Parathyroid adenoma (tissue), 2 donors: Measurements from ENCODE around the gene LLGL2.

Experiments
- H2AFZ ChIP-seq: fragments of 300-600 bp; sonication (generic); one replicate; pipeline ENCODE4 v1.7.0; 2017; ENCODE audit warnings: antibody characterized with exemption, mild to moderate bottlenecking
- H3K27ac ChIP-seq: fragments of 300-600 bp; sonication (generic); one replicate; pipeline ENCODE4 v1.7.0; 2017
- H3K27me3 ChIP-seq: fragments of 300-600 bp; sonication (generic); one replicate; pipeline ENCODE4 v1.7.0; 2017; ENCODE audit warnings: low read length; ENCODE audit not compliant: control insufficient read depth, insufficient read depth
- H3K36me3 ChIP-seq: fragments of 300-600 bp; sonication (generic); one replicate; pipeline ENCODE4 v1.7.0; 2017; ENCODE audit warnings: low read length; ENCODE audit not compliant: control insufficient read depth, insufficient read depth
- H3K4me1 ChIP-seq: fragments of 300-600 bp; sonication (generic); one replicate; pipeline ENCODE4 v1.7.0; 2017; ENCODE audit warnings: control low read depth
- H3K4me2 ChIP-seq: fragments of 300-600 bp; sonication (generic); one replicate; pipeline ENCODE4 v1.7.0; 2017; ENCODE audit warnings: low read length
- H3K4me3 ChIP-seq: fragments of 300-600 bp; sonication (generic); one replicate; pipeline ENCODE4 v1.7.0; 2017; ENCODE audit warnings: low read depth, low read length
- H3K79me2 ChIP-seq: fragments of 300-600 bp; sonication (generic); one replicate; pipeline ENCODE4 v1.7.0; 2017; ENCODE audit warnings: control low read depth
- H3K9ac ChIP-seq: fragments of 300-600 bp; sonication (generic); one replicate; pipeline ENCODE4 v1.7.0; 2017; ENCODE audit warnings: mild to moderate bottlenecking
- H3K9me3 ChIP-seq: fragments of 300-600 bp; sonication (generic); one replicate; pipeline ENCODE4 v1.7.0; 2017; ENCODE audit warnings: low read length; ENCODE audit not compliant: control insufficient read depth
- TF ChIP-seq, protein P1 (sequence below): fragments of 300-600 bp; sonication (generic); IDR thresholded peaks from one replicate; pipeline ENCODE4 v1.7.0; 2017; ENCODE audit warnings: antibody characterized with exemption, mild to moderate bottlenecking
- donor health status: primary hyperparathyroidism.

LLGL2 gene

DNA sequence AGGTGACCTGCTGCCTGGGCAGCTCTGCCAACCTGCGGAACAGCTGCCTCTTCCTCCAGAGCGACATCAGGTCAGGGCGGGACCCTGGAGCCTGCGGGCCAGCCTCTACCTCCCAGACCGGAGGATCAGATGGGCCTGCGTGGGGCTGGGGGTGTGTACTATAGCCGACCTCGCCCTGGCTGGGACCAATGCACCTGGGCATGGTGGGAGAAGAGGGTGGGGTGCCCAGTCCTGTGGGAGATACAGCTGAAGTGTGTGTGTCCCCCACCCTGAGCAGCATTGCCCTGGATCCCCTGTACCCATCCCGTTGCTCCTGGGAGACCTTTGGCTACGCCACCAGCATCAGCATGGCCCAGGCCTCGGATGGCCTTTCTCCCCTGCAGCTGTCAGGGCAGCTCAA, 29.5 kb upstream of the LLGL2 start:
- no peak overlapping the region for H3K4me3 ChIP-seq
- H3K9ac ChIP-seq = no peak overlapping the region
- no peak overlapping the region for H3K27ac ChIP-seq
- no peaks in the 10 kb centered on the region for H3K79me2 ChIP-seq
- peaks cover 7% of the 10 kb centered on the region for H3K4me1 ChIP-seq
- no peak overlapping the region for H2AFZ ChIP-seq
- H3K27me3 ChIP-seq = no peaks in the 10 kb centered on the region
- no peak overlapping the region for H3K4me2 ChIP-seq
- no peaks in the 10 kb centered on the region for H3K36me3 ChIP-seq
- TF ChIP-seq, protein P1, sequence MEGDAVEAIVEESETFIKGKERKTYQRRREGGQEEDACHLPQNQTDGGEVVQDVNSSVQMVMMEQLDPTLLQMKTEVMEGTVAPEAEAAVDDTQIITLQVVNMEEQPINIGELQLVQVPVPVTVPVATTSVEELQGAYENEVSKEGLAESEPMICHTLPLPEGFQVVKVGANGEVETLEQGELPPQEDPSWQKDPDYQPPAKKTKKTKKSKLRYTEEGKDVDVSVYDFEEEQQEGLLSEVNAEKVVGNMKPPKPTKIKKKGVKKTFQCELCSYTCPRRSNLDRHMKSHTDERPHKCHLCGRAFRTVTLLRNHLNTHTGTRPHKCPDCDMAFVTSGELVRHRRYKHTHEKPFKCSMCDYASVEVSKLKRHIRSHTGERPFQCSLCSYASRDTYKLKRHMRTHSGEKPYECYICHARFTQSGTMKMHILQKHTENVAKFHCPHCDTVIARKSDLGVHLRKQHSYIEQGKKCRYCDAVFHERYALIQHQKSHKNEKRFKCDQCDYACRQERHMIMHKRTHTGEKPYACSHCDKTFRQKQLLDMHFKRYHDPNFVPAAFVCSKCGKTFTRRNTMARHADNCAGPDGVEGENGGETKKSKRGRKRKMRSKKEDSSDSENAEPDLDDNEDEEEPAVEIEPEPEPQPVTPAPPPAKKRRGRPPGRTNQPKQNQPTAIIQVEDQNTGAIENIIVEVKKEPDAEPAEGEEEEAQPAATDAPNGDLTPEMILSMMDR = no peak
- H3K9me3 ChIP-seq = no peaks in the 10 kb centered on the region

DNA sequence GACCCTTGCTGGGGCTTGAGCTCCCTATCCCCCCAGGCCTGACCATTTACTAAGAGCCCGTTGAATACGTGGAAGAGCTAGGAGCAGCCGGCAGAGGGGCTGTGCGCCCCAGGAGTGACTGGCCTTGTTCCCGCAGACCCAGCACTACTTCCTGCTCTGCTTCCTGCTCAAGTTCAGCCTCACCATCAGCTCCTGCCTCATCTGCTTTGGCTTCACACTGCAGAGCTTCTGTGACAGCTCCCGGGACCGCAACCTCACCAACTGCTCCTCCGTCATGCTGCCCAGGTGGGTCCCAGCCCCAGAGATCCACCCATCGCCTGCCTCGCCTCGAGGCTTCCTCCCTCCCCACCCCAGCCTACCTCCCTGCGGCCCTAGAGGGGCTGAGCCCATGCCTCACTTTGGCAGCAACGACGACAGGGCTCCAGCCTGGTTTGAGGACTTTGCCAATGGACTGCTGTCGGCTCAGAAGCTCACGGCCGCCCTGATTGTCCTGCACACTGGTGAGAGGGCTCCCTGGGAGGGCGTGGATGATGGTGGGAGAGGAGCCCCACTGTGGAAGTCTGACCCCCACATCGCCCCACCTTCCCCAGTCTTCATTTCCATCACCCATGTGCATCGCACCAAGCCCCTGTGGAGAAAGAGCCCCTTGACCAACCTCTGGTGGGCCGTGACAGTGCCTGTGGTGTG, 27.3 kb upstream of the LLGL2 start:
- no peak overlapping the region for H3K4me3 ChIP-seq
- H3K4me2 ChIP-seq = no peak overlapping the region
- no peaks in the 10 kb centered on the region for H3K9me3 ChIP-seq
- H3K9ac ChIP-seq = no peak overlapping the region
- no peak overlapping the region for H3K27ac ChIP-seq
- peaks cover 7% of the 10 kb centered on the region for H3K4me1 ChIP-seq
- H3K79me2 ChIP-seq = no peaks in the 10 kb centered on the region
- H2AFZ ChIP-seq = no peak overlapping the region
- no peaks in the 10 kb centered on the region for H3K36me3 ChIP-seq
- TF ChIP-seq, protein P1 = no peak
- no peaks in the 10 kb centered on the region for H3K27me3 ChIP-seq

- Histone ChIP-seq H3K9ac (no peak overlapping the region), H3K36me3 (no peaks in the 10 kb centered on the region), H2AFZ (no peak overlapping the region), H3K4me2 (no peak overlapping the region), H3K4me3 (no peak overlapping the region), H3K9me3 (no peaks in the 10 kb centered on the region), H3K4me1 (peaks cover 7% of the 10 kb centered on the region), H3K79me2 (no peaks in the 10 kb centered on the region), H3K27me3 (no peaks in the 10 kb centered on the region), H3K27ac (no peak overlapping the region)
- TF ChIP-seq, protein P1 = no peak
Observed at GRCh38 chr17:75498726-75499213, 26.7 kb upstream of the LLGL2 start.

DNA sequence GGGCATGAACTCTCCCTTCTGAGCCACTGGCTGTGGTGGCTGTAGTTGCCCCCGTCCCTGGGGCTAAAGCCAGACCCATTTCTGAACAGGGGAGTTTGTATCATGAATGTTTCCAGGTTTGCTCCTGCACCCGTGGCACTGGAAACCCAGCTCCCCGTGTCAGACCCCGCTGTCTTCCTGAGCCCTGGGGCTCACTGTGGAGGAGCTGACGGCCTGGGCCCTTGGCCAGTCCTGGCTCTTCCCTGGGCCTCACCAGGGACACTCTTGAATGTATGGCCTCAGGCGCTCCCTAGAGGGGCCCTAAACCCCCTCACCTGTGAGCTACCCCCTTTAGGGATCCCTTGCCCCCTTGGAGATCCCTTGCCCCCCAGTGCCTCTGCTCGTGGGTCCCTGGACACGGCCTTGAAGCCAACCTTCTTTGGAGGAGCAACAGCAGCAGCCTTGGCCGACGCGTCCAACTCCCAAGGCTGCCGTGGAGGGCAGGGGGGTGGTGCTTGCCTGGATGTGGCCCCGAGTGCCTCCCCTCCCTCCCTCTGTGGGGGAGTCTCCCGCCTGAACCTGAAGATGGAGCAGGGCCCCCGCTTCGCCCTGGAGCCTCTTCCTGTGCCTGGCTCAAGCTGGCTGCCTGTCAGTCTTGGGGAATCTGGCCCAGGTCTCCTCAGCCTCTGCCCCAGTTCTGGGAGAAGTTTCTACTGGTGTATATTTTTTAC, 26.0 kb upstream of the LLGL2 start:
- Histone ChIP-seq H3K79me2 (no peaks in the 10 kb centered on the region), H3K36me3 (no peaks in the 10 kb centered on the region), H3K9ac (no peak overlapping the region), H3K9me3 (no peaks in the 10 kb centered on the region), H3K4me2 (no peak overlapping the region), H3K4me1 (peaks cover 8% of the 10 kb centered on the region), H3K27ac (no peak overlapping the region), H3K27me3 (no peaks in the 10 kb centered on the region), H2AFZ (no peak overlapping the region), H3K4me3 (no peak overlapping the region)
- TF ChIP-seq, protein P1 = no peak
